Liver (tissue), 9 donors: ENCODE data around the gene CYB5R4. TPM values are rescaled to one million over a fixed set of nuclear protein-coding genes. Genes with fewer than 3 reads are reported as not detected.

Experiments
- DNase-seq: peaks from one replicate; pipeline ENCODE4 v3.0.0-alpha.2; 2017; ENCODE audit warnings: low spot score
- H3K27ac ChIP-seq, 2 donors: one replicate each; pipeline ENCODE4 v1.7.0; 2013; ENCODE audit warnings: inconsistent platforms in 2 of 2, low read length in 2 of 2, control low read depth in 1 of 2, low read depth in 1 of 2, mild to moderate bottlenecking in 1 of 2
- H3K27me3 ChIP-seq, 4 donors: one replicate each; pipeline versions ENCODE4 v1.6.1 to v1.7.0; 2013; ENCODE audit warnings: low read length in 3 of 4, inconsistent platforms in 1 of 4, mild to moderate bottlenecking in 1 of 4, moderate library complexity in 1 of 4; ENCODE audit not compliant: control insufficient read depth in 4 of 4, insufficient read depth in 4 of 4
- H3K36me3 ChIP-seq, 4 donors: one replicate each; pipeline versions ENCODE4 v1.6.1 to v1.7.0; 2013; ENCODE audit warnings: low read length in 3 of 4, mild to moderate bottlenecking in 3 of 4, low read depth in 1 of 4, moderate library complexity in 1 of 4; ENCODE audit not compliant: control insufficient read depth in 4 of 4, insufficient read depth in 3 of 4
- H3K4me1 ChIP-seq, 4 donors: one replicate each; pipeline versions ENCODE4 v1.6.1 to v1.7.0; 2013; ENCODE audit warnings: low read length in 3 of 4, mild to moderate bottlenecking in 3 of 4, moderate library complexity in 1 of 4; ENCODE audit not compliant: control insufficient read depth in 4 of 4, insufficient read depth in 4 of 4
- H3K4me3 ChIP-seq, 3 donors: one replicate each; pipeline versions ENCODE4 v1.6.1 to v1.7.0; 2013; ENCODE audit warnings: low read length in 3 of 3, control low read depth in 1 of 3, low read depth in 1 of 3, mild to moderate bottlenecking in 1 of 3
- H3K9ac ChIP-seq, 2 donors: one replicate each; pipeline ENCODE4 v1.7.0; 2013; ENCODE audit warnings: low read length in 2 of 2, mild to moderate bottlenecking in 2 of 2, moderate library complexity in 2 of 2, control low read depth in 1 of 2, low read depth in 1 of 2
- H3K9me3 ChIP-seq, 4 donors: one replicate each; pipeline versions ENCODE4 v1.6.1 to v1.7.0; 2013; ENCODE audit warnings: low read length in 3 of 4; ENCODE audit not compliant: control insufficient read depth in 4 of 4
- ATF3 ChIP-seq: IDR thresholded peaks from 2 replicates; pipeline ENCODE4 v1.6.1; 2016; ENCODE audit warnings: antibody characterized with exemption
- CTCF ChIP-seq: fragments of 150-350 bp; IDR thresholded peaks from 2 replicates; pipeline ENCODE4 v1.5.1; 2017; ENCODE audit warnings: improper control_type of control experiment, low read depth, low read length; ENCODE audit not compliant: missing input control
- EGR1 ChIP-seq, 2 donors: IDR thresholded peaks; 2 replicates each; pipeline ENCODE4 v1.6.1; 2016 to 2018; ENCODE audit warnings: antibody characterized with exemption in 2 of 2, low read depth in 2 of 2
- FOXA1 ChIP-seq: IDR thresholded peaks from 2 replicates; pipeline ENCODE4 v1.6.1; 2016; ENCODE audit warnings: antibody characterized with exemption
- FOXA2 ChIP-seq: IDR thresholded peaks from 2 replicates; pipeline ENCODE4 v1.6.1; 2016; ENCODE audit warnings: antibody characterized with exemption
- GABPA ChIP-seq, 2 donors: IDR thresholded peaks in 1 of 2; conservative IDR thresholded peaks in 1 of 2; 2 replicates each; pipeline ENCODE4 v1.6.1; 2016; ENCODE audit warnings: antibody characterized with exemption in 2 of 2, mild to moderate bottlenecking in 1 of 2, moderate library complexity in 1 of 2
- HNF4A ChIP-seq, 2 donors: conservative IDR thresholded peaks; 2 replicates each; pipeline ENCODE4 v1.6.1; 2016; ENCODE audit warnings: antibody characterized with exemption in 2 of 2, mild to moderate bottlenecking in 2 of 2
- HNF4G ChIP-seq: IDR thresholded peaks from 2 replicates; pipeline ENCODE4 v1.6.1; 2016; ENCODE audit warnings: antibody characterized with exemption
- JUND ChIP-seq, 2 donors: IDR thresholded peaks; 2 replicates each; pipeline ENCODE4 v1.6.1; 2016; ENCODE audit warnings: antibody characterized with exemption in 2 of 2
- NR2F2 ChIP-seq: IDR thresholded peaks from 2 replicates; pipeline ENCODE4 v1.6.1; 2016; ENCODE audit warnings: antibody characterized with exemption
- RAD21 ChIP-seq, 2 donors: IDR thresholded peaks; 2 replicates each; pipeline ENCODE4 v1.6.1; 2016; ENCODE audit warnings: antibody characterized with exemption in 2 of 2, mild to moderate bottlenecking in 2 of 2
- REST ChIP-seq: IDR thresholded peaks from 2 replicates; pipeline ENCODE4 v1.6.1; 2016; ENCODE audit warnings: antibody characterized with exemption, mild to moderate bottlenecking
- RXRA ChIP-seq, 2 donors: IDR thresholded peaks; 2 replicates each; pipeline ENCODE4 v1.6.1; 2017 to 2018; ENCODE audit warnings: antibody characterized with exemption in 2 of 2, mild to moderate bottlenecking in 1 of 2
- SP1 ChIP-seq: IDR thresholded peaks from 2 replicates; pipeline ENCODE4 v1.6.1; 2018; ENCODE audit warnings: antibody characterized with exemption, mild to moderate bottlenecking
- YY1 ChIP-seq: IDR thresholded peaks from 2 replicates; pipeline ENCODE4 v1.6.1; 2016; ENCODE audit warnings: antibody characterized with exemption, mild to moderate bottlenecking
- ZBTB33 ChIP-seq: IDR thresholded peaks from 2 replicates; pipeline ENCODE4 v1.6.1; 2016; ENCODE audit warnings: antibody characterized with exemption
- polyA plus RNA-seq, 2 donors: library from polyadenylated mRNA; stranded (reverse) in 1 of 2; unstranded in 1 of 2; fragments of 200-250 nt in 1 of 2; fragments of >200 nt in 1 of 2; fragmentation: Nextera tagmentation in 1 of 2; extraction: Ambion mirVana in 1 of 2; gene quantifications; one replicate each; pipeline versions ENCODE4 v1.2.1 to v1.2.3, GENCODE V29; 2013 to 2015
- total RNA-seq, 2 donors: library from RNA; depleted of rRNA; stranded (reverse); fragments of >200 nt; gene quantifications; one replicate each; pipeline ENCODE4 v1.2.3, GENCODE V29; 2014
- donor health status: healthy.
- donor health status: healthy.
- donor health status: healthy.
- donor health status: healthy.
- donor health status: healthy.

Gene CYB5R4
- total and polyA plus RNA-seq, 4 donors = 3.4 to 7.8 (median 5.4) TPM

DNA sequence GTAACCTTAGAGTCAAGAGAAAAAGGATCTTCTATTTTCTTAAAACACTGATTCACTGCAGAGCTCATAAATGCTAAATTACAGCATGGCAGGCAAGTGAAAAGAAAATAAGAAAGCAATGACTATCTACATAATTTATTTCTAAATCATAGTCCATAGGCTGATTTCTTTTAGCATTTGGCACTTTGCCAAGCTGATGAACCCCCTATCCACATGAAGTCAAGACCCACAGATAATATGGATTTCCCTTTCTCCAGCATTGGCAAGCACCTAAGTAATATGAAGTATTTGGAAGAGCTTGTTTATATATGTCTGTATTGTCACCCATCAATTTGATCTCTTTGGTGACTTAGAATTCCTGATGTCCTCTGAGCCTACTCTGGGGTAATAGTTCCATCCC is 126.2 kb downstream of the CYB5R4 start:
- TF ChIP-seq EGR1 (IDR thresholded peaks at IDR 0.05; ENCODE audit: low read depth in 2 of 2) (no peak), SP1 (no peak), FOXA1 (no peak), FOXA2 (no peak), RAD21 (IDR thresholded peaks at IDR 0.05) (no peak), HNF4G (no peak), ATF3 (no peak), CTCF (no peak)
- H3K27me3 ChIP-seq = no peaks in the 10 kb centered on the region
- H3K4me3 ChIP-seq = no peak overlapping the region
- no peaks in the 10 kb centered on the region for H3K9me3 ChIP-seq
- H3K9ac ChIP-seq = no peak overlapping the region
- no peaks in the 10 kb centered on the region for H3K4me1 ChIP-seq
- no peak overlapping the region for H3K27ac ChIP-seq
- no peaks in the 10 kb centered on the region for H3K36me3 ChIP-seq
- no peak for DNase-seq

DNA sequence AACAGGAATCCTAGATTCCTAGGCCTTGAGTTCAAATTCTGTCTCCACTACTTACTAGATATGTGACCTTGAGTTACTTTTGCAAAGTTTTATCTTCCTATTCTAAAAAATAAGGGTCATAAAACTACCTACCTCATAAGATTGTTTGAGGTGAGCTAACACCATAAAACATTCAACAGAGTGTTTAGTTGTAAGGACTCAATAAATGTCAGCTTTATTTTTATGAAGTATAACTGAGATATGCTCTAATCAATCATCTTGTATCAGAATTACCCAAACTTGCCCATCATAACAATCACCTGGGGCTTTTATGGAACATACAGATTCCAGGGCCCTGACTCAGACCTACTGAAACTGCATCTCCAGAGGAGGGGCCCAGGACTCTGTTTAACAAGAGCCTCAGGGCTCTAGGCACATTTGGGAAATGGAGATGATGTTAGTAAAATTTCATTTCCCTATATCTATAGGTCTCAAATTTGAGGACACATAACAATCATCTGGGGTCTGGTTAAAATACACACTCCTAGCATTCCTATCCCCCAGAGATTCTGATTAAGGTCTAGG is 138.6 kb downstream of the CYB5R4 start:
- H3K36me3 ChIP-seq = no peaks in the 10 kb centered on the region
- no peak for DNase-seq
- H3K4me3 ChIP-seq = no peak overlapping the region
- no peaks in the 10 kb centered on the region for H3K4me1 ChIP-seq
- no peaks in the 10 kb centered on the region for H3K9me3 ChIP-seq
- H3K27ac ChIP-seq = no peak overlapping the region
- H3K9ac ChIP-seq = no peak overlapping the region
- H3K27me3 ChIP-seq = peaks cover 0 to 4% (median 0%) of the 10 kb centered on the region in 4 donors
- no peak for TF ChIP-seq GABPA (IDR thresholded peaks at IDR 0.05 in 1 of 2, conservative IDR thresholded peaks at IDR 0.05 in 1 of 2)
- no peak for TF ChIP-seq FOXA2
- TF ChIP-seq CTCF = no peak
- no peak for TF ChIP-seq REST
- no peak for TF ChIP-seq HNF4G
- TF ChIP-seq RXRA (IDR thresholded peaks at IDR 0.05) = no peak
- no peak for TF ChIP-seq JUND (IDR thresholded peaks at IDR 0.05)
- TF ChIP-seq YY1 = no peak
- no peak for TF ChIP-seq ZBTB33
- no peak for TF ChIP-seq HNF4A (conservative IDR thresholded peaks at IDR 0.05)
- TF ChIP-seq SP1 = no peak
- no peak for TF ChIP-seq NR2F2
- TF ChIP-seq FOXA1 = no peak
